ENCODE measurements around the gene CDH13. TPM values are rescaled to one million over a fixed set of nuclear protein-coding genes. Genes with fewer than 3 reads are reported as not detected.

CDH13 gene
- total RNA-seq, 2 experiments from 2014 or later: not detected

- DNase-seq: no peak
- Mint-ChIP-seq H3K4me1 (no peaks in the 10 kb centered on the region), H3K27me3 (no peaks in the 10 kb centered on the region), H3K4me3 (no peak overlapping the region), H3K27ac (no peak overlapping the region), H3K9me3 (no peaks in the 10 kb centered on the region), H3K36me3 (no peaks in the 10 kb centered on the region)
Observed at GRCh38 chr16:82995286-82995923, 368.6 kb downstream of the CDH13 start.

- H3K27me3 Mint-ChIP-seq: no peaks in the 10 kb centered on the region
- H3K9me3 Mint-ChIP-seq: peaks cover 2% of the 10 kb centered on the region
- no peaks in the 10 kb centered on the region for H3K4me1 Mint-ChIP-seq
- no peaks in the 10 kb centered on the region for H3K36me3 Mint-ChIP-seq
- no peak overlapping the region for H3K27ac Mint-ChIP-seq
- no peak for DNase-seq
- H3K4me3 Mint-ChIP-seq: no peak overlapping the region
Observed at GRCh38 chr16:82995924-82996441, 369.2 kb downstream of the CDH13 start.

- H3K4me1 Mint-ChIP-seq: no peaks in the 10 kb centered on the region
- peaks cover 2% of the 10 kb centered on the region for H3K9me3 Mint-ChIP-seq
- no peak overlapping the region for H3K4me3 Mint-ChIP-seq
- no peak for DNase-seq
- H3K36me3 Mint-ChIP-seq: no peaks in the 10 kb centered on the region
- no peaks in the 10 kb centered on the region for H3K27me3 Mint-ChIP-seq
- H3K27ac Mint-ChIP-seq: no peak overlapping the region
Observed at GRCh38 chr16:82996814-82997213, 370.0 kb downstream of the CDH13 start.

- Mint-ChIP-seq H3K36me3 (no peaks in the 10 kb centered on the region), H3K27ac (no peak overlapping the region), H3K4me3 (no peak overlapping the region), H3K4me1 (no peaks in the 10 kb centered on the region), H3K9me3 (peaks cover 2% of the 10 kb centered on the region), H3K27me3 (no peaks in the 10 kb centered on the region)
- DNase-seq: no peak
Observed at GRCh38 chr16:82999711-83000110, 372.9 kb downstream of the CDH13 start.

- no peaks in the 10 kb centered on the region for H3K36me3 Mint-ChIP-seq
- no peak overlapping the region for H3K27ac Mint-ChIP-seq
- H3K4me3 Mint-ChIP-seq: no peak overlapping the region
- H3K9me3 Mint-ChIP-seq: peaks cover 2% of the 10 kb centered on the region
- no peaks in the 10 kb centered on the region for H3K4me1 Mint-ChIP-seq
- H3K27me3 Mint-ChIP-seq: no peaks in the 10 kb centered on the region
- no peak for DNase-seq
Observed at GRCh38 chr16:83002351-83003334, 375.9 kb downstream of the CDH13 start.

GRCh38 chr16:83004868-83005652 lies 378.3 kb downstream of the CDH13 start:
- Mint-ChIP-seq H3K36me3 (no peaks in the 10 kb centered on the region), H3K4me1 (no peaks in the 10 kb centered on the region), H3K27ac (no peak overlapping the region), H3K4me3 (no peak overlapping the region), H3K9me3 (peaks cover 2% of the 10 kb centered on the region), H3K27me3 (no peaks in the 10 kb centered on the region)
- DNase-seq: no peak

- DNase-seq: no peak
- no peak overlapping the region for H3K27ac Mint-ChIP-seq
- no peaks in the 10 kb centered on the region for H3K4me1 Mint-ChIP-seq
- no peak overlapping the region for H3K4me3 Mint-ChIP-seq
- H3K27me3 Mint-ChIP-seq: no peaks in the 10 kb centered on the region
- no peaks in the 10 kb centered on the region for H3K36me3 Mint-ChIP-seq
- H3K9me3 Mint-ChIP-seq: peaks cover 2% of the 10 kb centered on the region
Observed at GRCh38 chr16:83005653-83006160, 378.9 kb downstream of the CDH13 start.

- Mint-ChIP-seq H3K27ac (no peak overlapping the region), H3K9me3 (no peaks in the 10 kb centered on the region), H3K4me1 (no peaks in the 10 kb centered on the region), H3K4me3 (no peak overlapping the region), H3K36me3 (no peaks in the 10 kb centered on the region), H3K27me3 (no peaks in the 10 kb centered on the region)
- no peak for DNase-seq
Observed at GRCh38 chr16:83010776-83011720, 384.3 kb downstream of the CDH13 start.

GRCh38 chr16:83011939-83012338 lies 385.2 kb downstream of the CDH13 start:
- H3K36me3 Mint-ChIP-seq: no peaks in the 10 kb centered on the region
- H3K27ac Mint-ChIP-seq: no peak overlapping the region

GRCh38 chr16:83013071-83013470 lies 386.3 kb downstream of the CDH13 start:
- no peak overlapping the region for H3K27ac Mint-ChIP-seq
- no peaks in the 10 kb centered on the region for H3K4me1 Mint-ChIP-seq
- no peaks in the 10 kb centered on the region for H3K27me3 Mint-ChIP-seq
- no peaks in the 10 kb centered on the region for H3K9me3 Mint-ChIP-seq
- H3K4me3 Mint-ChIP-seq: no peak overlapping the region
- DNase-seq: no peak
- H3K36me3 Mint-ChIP-seq: no peaks in the 10 kb centered on the region

More at GRCh38 chr16:83011939-83012338, 385.2 kb downstream of the CDH13 start:
- DNase-seq: no peak
- Mint-ChIP-seq H3K4me1 (no peaks in the 10 kb centered on the region), H3K9me3 (no peaks in the 10 kb centered on the region), H3K27me3 (no peaks in the 10 kb centered on the region), H3K4me3 (no peak overlapping the region)

- Mint-ChIP-seq H3K4me3 (no peak overlapping the region), H3K4me1 (no peaks in the 10 kb centered on the region), H3K9me3 (no peaks in the 10 kb centered on the region), H3K27me3 (no peaks in the 10 kb centered on the region), H3K36me3 (no peaks in the 10 kb centered on the region), H3K27ac (no peak overlapping the region)
- no peak for DNase-seq
Observed at GRCh38 chr16:83019963-83020362, 393.2 kb downstream of the CDH13 start.

GRCh38 chr16:83021045-83021444 lies 394.3 kb downstream of the CDH13 start:
- H3K9me3 Mint-ChIP-seq: no peaks in the 10 kb centered on the region
- H3K36me3 Mint-ChIP-seq: no peaks in the 10 kb centered on the region
- no peaks in the 10 kb centered on the region for H3K4me1 Mint-ChIP-seq
- no peaks in the 10 kb centered on the region for H3K27me3 Mint-ChIP-seq
- no peak overlapping the region for H3K27ac Mint-ChIP-seq
- DNase-seq: no peak
- no peak overlapping the region for H3K4me3 Mint-ChIP-seq

- H3K4me1 Mint-ChIP-seq: no peaks in the 10 kb centered on the region
- no peaks in the 10 kb centered on the region for H3K36me3 Mint-ChIP-seq
- no peaks in the 10 kb centered on the region for H3K9me3 Mint-ChIP-seq
- no peak for DNase-seq
- H3K4me3 Mint-ChIP-seq: no peak overlapping the region
- H3K27ac Mint-ChIP-seq: no peak overlapping the region
- H3K27me3 Mint-ChIP-seq: no peaks in the 10 kb centered on the region
Observed at GRCh38 chr16:83021746-83022145, 395.0 kb downstream of the CDH13 start.

GRCh38 chr16:83023011-83023410 lies 396.2 kb downstream of the CDH13 start:
- Mint-ChIP-seq H3K27ac (no peak overlapping the region), H3K9me3 (no peaks in the 10 kb centered on the region), H3K27me3 (no peaks in the 10 kb centered on the region), H3K4me3 (no peak overlapping the region), H3K4me1 (no peaks in the 10 kb centered on the region), H3K36me3 (no peaks in the 10 kb centered on the region)
- no peak for DNase-seq

All from activated naive CD8-positive, alpha-beta T cell treated with anti-CD3 and anti-CD28 coated beads for 36 hours (primary cell).